WTC11 (cell line): ENCODE results near the gene TRIAP1. TPM values are rescaled to one million over a fixed set of nuclear protein-coding genes. Genes with fewer than 3 reads are reported as not detected.

Experiments
- GTF2I ChIP-seq: fragments of 250-450 bp; sonication (Bioruptor Pico); conservative IDR thresholded peaks from 2 replicates; pipeline ENCODE4 v1.4.0; 2021; ENCODE audit warnings: mild to moderate bottlenecking
- ZNF416 ChIP-seq: fragments of 250-450 bp; sonication (Bioruptor Pico); IDR thresholded peaks from 2 replicates; pipeline ENCODE4 v1.9.0; 2021; ENCODE audit warnings: mild to moderate bottlenecking, inconsistent platforms
- total RNA-seq: library from RNA; stranded (reverse); gene quantifications from 3 replicates; pipeline ENCODE4 v1.2.3, GENCODE V29; 2021

The TRIAP1 gene
- total RNA-seq, 1 experiment from 2014 or later = 75.3 TPM

DNA sequence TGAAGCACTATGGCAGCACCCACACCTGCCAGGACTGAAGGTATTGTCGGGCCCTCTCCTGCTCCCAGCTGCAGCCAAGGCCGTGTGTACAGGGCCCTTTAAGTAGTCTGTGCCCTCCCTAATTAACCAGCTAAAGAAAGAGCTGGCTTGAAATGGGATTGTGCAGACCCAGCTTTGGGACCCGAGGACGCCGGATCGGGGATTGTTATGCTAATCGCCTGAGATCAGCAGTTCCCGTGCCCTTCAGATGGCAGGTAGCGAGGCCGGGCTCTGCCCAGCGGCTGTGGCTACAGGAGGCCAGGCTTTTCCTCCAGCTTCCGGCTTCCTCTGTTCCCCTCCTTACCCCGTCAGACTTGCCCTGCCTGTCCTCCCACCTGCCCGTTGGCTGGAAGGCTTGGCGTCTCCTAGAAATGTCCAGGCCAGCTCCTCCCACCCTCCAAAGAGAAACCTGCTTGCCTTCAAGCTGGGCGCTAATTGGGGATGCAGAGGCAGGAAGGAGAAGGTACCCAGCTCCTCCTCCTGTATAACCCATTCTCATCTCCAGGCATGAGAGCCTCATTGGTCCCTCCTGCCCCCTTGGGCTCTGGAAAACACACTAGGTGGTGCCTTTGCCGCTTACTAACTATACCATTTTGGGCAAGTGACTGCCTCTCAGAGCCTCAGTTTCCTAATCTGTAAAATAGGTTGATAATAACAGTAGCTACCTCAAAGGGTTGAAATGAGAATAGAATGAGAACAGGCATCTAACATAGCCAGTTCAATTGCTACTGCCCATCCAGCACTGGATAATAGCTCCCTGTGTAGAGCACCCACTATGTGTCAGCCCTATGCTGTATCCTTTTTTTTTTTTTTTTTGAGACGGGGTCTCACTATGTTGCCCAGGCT lies 51.5 kb downstream of the TRIAP1 start (continued):
- TF ChIP-seq ZNF416 (no peak), GTF2I (CRISPR knock-in tag) (0 out of 2 replicates have a peak, but pooled peaks have one; percentile 8)

Other genes with a start within 250 kb of the TRIAP1 start
- 3,149 to 3,505 TPM (median 3,452 TPM) in 3 replicates for gene RPLP0, start 245.3 kb downstream of the TRIAP1 start, total RNA-seq
- gene PXN, start 180.7 kb downstream of the TRIAP1 start, total RNA-seq = 96.6 to 132 TPM (median 99.2 TPM) in 3 replicates
- 2,632 to 2,764 TPM (median 2,673 TPM) in 3 replicates for gene RNU4-2, start 154.5 kb downstream of the TRIAP1 start, total RNA-seq
- 2,196 to 2,477 TPM (median 2,436 TPM) in 3 replicates for gene RNU4-1, start 153.1 kb downstream of the TRIAP1 start, total RNA-seq
- gene SIRT4, start 144.1 kb downstream of the TRIAP1 start, total RNA-seq = 2.1 to 4.3 TPM (median 2.8 TPM) in 3 replicates
- gene PLA2G1B, start 118.6 kb downstream of the TRIAP1 start, total RNA-seq = 0.92 to 1.8 TPM (median 1.4 TPM) in 3 replicates
- 64.5 to 71.9 TPM (median 71.5 TPM) in 3 replicates for gene MSI1, start 77.2 kb downstream of the TRIAP1 start, total RNA-seq
- 511 to 573 TPM (median 515 TPM) in 3 replicates for gene COX6A1, start 8.3 kb downstream of the TRIAP1 start, total RNA-seq
- 29.8 to 36.9 TPM (median 33.9 TPM) in 3 replicates for gene GATC, start 60 bp upstream of the TRIAP1 start, total RNA-seq
- 274 to 286 TPM (median 276 TPM) in 3 replicates for gene SRSF9, start 23.4 kb upstream of the TRIAP1 start, total RNA-seq
- gene DYNLL1, start 49.7 kb upstream of the TRIAP1 start, total RNA-seq = 327 to 470 TPM (median 463 TPM) in 3 replicates
- 35.1 to 44.9 TPM (median 44.5 TPM) in 3 replicates for gene COQ5, start 82.8 kb upstream of the TRIAP1 start, total RNA-seq
- gene RNF10, start 88.0 kb upstream of the TRIAP1 start, total RNA-seq = 151 to 160 TPM (median 155 TPM) in 3 replicates
- 53.9 to 57.7 TPM (median 54.7 TPM) in 3 replicates for gene POP5, start 135.0 kb upstream of the TRIAP1 start, total RNA-seq
- 10.1 to 14.1 TPM (median 10.7 TPM) in 3 replicates for gene CABP1, start 194.2 kb upstream of the TRIAP1 start, total RNA-seq
- gene MLEC, start 240.8 kb upstream of the TRIAP1 start, total RNA-seq = 221 to 278 TPM (median 253 TPM) in 3 replicates